ENCODE results near the gene DEPDC7.

The DEPDC7 gene

DNA sequence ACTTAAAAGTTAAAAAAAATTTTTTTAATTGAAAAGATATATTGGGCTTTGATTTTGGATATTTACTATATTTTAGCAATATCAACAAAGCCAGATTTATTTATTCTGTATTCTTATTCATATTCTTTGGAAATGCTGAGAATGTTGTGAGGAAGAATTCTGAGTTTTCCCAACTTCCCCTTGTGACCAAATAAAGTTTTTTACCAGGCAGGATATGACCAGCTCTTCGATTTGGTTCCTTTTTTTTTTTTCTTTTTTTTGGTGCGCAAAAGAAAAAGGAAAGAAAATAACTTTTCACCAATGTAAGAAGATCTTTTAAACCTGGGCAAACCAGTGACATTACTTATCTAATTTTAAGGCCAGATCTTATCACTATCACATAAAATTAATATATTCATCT is 36.6 kb downstream of the DEPDC7 start:
- H3K4me3 ChIP-seq (ENCODE audit: low read depth in 1 of 5, low read length in 5 of 5): no peak overlapping the region
- no peaks in the 10 kb centered on the region for H3K9me3 ChIP-seq (ENCODE audit: control insufficient read depth in 5 of 5, low read length in 5 of 5)
- no peaks in the 10 kb centered on the region for H3K27me3 ChIP-seq (ENCODE audit: control insufficient read depth in 5 of 5, insufficient read depth in 4 of 5, low read length in 5 of 5)
- H3K9ac ChIP-seq (ENCODE audit: low read length in 5 of 5): no peak overlapping the region
- peaks cover 0 to 4% (median 0%) of the 10 kb centered on the region in 5 donors for H3K4me1 ChIP-seq (ENCODE audit: control insufficient read depth in 5 of 5, insufficient read depth in 5 of 5, low read length in 5 of 5)
- H3K27ac ChIP-seq (ENCODE audit: low read depth, low read length): no peak overlapping the region
- H3K36me3 ChIP-seq (ENCODE audit: control insufficient read depth in 5 of 5, insufficient read depth in 5 of 5, low read length in 5 of 5): peaks cover 2 to 16% (median 5%) of the 10 kb centered on the region in 5 donors

DNA sequence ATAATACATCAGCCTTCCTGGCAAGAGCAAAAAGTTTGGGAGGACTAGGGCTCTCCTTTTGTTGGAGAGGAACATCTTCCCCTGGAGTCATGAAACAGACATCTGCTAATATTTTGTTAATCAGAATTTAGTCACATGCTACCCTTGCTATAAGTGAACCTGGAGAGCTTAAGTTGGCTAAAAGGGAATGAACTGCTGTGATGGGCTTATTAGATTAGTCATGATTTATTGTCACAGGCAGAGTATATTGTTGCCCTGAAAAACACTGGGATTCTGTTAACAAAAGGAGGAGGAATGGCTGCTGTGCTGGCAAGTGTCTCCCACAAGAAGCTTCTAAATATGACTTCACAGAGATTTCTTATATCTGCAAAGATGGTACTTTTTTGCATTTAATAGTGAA is 39.7 kb downstream of the DEPDC7 start:
- no peaks in the 10 kb centered on the region for H3K27me3 ChIP-seq (ENCODE audit: control insufficient read depth in 5 of 5, insufficient read depth in 4 of 5, low read length in 5 of 5)
- no peak overlapping the region for H3K27ac ChIP-seq (ENCODE audit: low read depth, low read length)
- H3K9ac ChIP-seq (ENCODE audit: low read length in 5 of 5): no peak overlapping the region
- H3K36me3 ChIP-seq (ENCODE audit: control insufficient read depth in 5 of 5, insufficient read depth in 5 of 5, low read length in 5 of 5): peaks cover 7 to 39% (median 26%) of the 10 kb centered on the region in 5 donors
- H3K4me3 ChIP-seq (ENCODE audit: low read depth in 1 of 5, low read length in 5 of 5): no peak overlapping the region
- H3K4me1 ChIP-seq (ENCODE audit: control insufficient read depth in 5 of 5, insufficient read depth in 5 of 5, low read length in 5 of 5): no peaks in the 10 kb centered on the region
- H3K9me3 ChIP-seq (ENCODE audit: control insufficient read depth in 5 of 5, low read length in 5 of 5): no peaks in the 10 kb centered on the region

DNA sequence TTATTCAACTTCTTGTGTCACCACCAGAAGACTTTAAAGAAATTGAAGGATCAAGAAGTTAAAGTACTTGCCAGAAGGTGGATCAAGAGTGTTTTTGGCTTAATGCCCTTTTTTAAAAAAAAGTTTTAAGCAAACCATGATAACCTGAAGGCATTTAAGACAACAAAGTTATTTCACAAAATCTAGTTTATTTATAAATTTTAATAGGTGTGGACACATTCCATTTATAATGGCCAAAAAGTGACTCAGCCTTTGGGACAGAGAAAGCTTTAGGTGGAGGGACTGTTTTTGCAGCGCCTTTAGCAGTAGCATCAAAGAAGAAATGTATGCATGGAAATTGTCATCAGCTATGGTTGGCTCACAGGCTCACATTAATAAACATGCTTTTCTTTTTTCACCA is 41.6 kb downstream of the DEPDC7 start:
- H3K9me3 ChIP-seq (ENCODE audit: control insufficient read depth in 5 of 5, low read length in 5 of 5): no peaks in the 10 kb centered on the region
- no peak overlapping the region for H3K4me3 ChIP-seq (ENCODE audit: low read depth in 1 of 5, low read length in 5 of 5)
- no peaks in the 10 kb centered on the region for H3K27me3 ChIP-seq (ENCODE audit: control insufficient read depth in 5 of 5, insufficient read depth in 4 of 5, low read length in 5 of 5)
- no peak overlapping the region for H3K27ac ChIP-seq (ENCODE audit: low read depth, low read length)
- H3K4me1 ChIP-seq (ENCODE audit: control insufficient read depth in 5 of 5, insufficient read depth in 5 of 5, low read length in 5 of 5): no peaks in the 10 kb centered on the region
- peaks cover 7 to 52% (median 37%) of the 10 kb centered on the region in 5 donors for H3K36me3 ChIP-seq (ENCODE audit: control insufficient read depth in 5 of 5, insufficient read depth in 5 of 5, low read length in 5 of 5)
- peak overlapping the region in 1 of 5 donors; percentile 30 for H3K9ac ChIP-seq (ENCODE audit: low read length in 5 of 5)

GRCh38 chr11:33059331-33060007 is 43.8 kb downstream of the DEPDC7 start:
- Histone ChIP-seq H3K9ac (ENCODE audit: low read length in 5 of 5) (no peak overlapping the region), H3K27ac (ENCODE audit: low read depth, low read length) (no peak overlapping the region), H3K4me1 (ENCODE audit: control insufficient read depth in 5 of 5, insufficient read depth in 5 of 5, low read length in 5 of 5) (peaks cover 0 to 8% (median 7%) of the 10 kb centered on the region in 5 donors), H3K36me3 (ENCODE audit: control insufficient read depth in 5 of 5, insufficient read depth in 5 of 5, low read length in 5 of 5) (peaks cover 7 to 62% (median 40%) of the 10 kb centered on the region in 5 donors), H3K4me3 (ENCODE audit: low read depth in 1 of 5, low read length in 5 of 5) (no peak overlapping the region), H3K27me3 (ENCODE audit: control insufficient read depth in 5 of 5, insufficient read depth in 4 of 5, low read length in 5 of 5) (no peaks in the 10 kb centered on the region), H3K9me3 (ENCODE audit: control insufficient read depth in 5 of 5, low read length in 5 of 5) (no peaks in the 10 kb centered on the region)

DNA sequence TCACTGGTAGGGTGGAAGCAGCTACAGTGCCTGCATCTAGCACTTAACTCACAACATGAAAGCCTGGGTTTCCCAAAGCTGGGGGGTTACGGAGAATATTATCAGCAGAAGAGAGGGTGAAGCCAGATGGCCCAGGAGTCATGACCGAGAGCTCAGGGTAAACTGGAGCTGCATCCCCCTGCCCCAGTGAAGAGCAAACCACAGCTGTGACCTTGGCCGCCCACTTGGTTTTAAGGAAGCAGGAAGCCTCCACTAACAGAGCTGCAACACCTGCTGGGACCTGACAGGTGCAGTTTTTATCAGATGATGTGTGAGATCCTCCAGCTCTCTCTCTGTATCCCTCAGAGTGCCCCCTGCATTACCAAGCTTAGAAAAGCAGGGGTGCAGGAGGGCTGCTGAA is 44.6 kb downstream of the DEPDC7 start:
- Histone ChIP-seq H3K36me3 (ENCODE audit: control insufficient read depth in 5 of 5, insufficient read depth in 5 of 5, low read length in 5 of 5) (peaks cover 7 to 61% (median 40%) of the 10 kb centered on the region in 5 donors), H3K4me1 (ENCODE audit: control insufficient read depth in 5 of 5, insufficient read depth in 5 of 5, low read length in 5 of 5) (peaks cover 0 to 15% (median 10%) of the 10 kb centered on the region in 5 donors), H3K9me3 (ENCODE audit: control insufficient read depth in 5 of 5, low read length in 5 of 5) (no peaks in the 10 kb centered on the region), H3K27me3 (ENCODE audit: control insufficient read depth in 5 of 5, insufficient read depth in 4 of 5, low read length in 5 of 5) (no peaks in the 10 kb centered on the region), H3K9ac (ENCODE audit: low read length in 5 of 5) (no peak overlapping the region), H3K27ac (ENCODE audit: low read depth, low read length) (no peak overlapping the region), H3K4me3 (ENCODE audit: low read depth in 1 of 5, low read length in 5 of 5) (no peak overlapping the region)

- Histone ChIP-seq H3K27ac (ENCODE audit: low read depth, low read length) (no peak overlapping the region), H3K36me3 (ENCODE audit: control insufficient read depth in 5 of 5, insufficient read depth in 5 of 5, low read length in 5 of 5) (peaks cover 11 to 73% (median 49%) of the 10 kb centered on the region in 5 donors), H3K9me3 (ENCODE audit: control insufficient read depth in 5 of 5, low read length in 5 of 5) (no peaks in the 10 kb centered on the region), H3K27me3 (ENCODE audit: control insufficient read depth in 5 of 5, insufficient read depth in 4 of 5, low read length in 5 of 5) (no peaks in the 10 kb centered on the region), H3K9ac (ENCODE audit: low read length in 5 of 5) (no peak overlapping the region), H3K4me1 (ENCODE audit: control insufficient read depth in 5 of 5, insufficient read depth in 5 of 5, low read length in 5 of 5) (peaks cover 0 to 15% (median 10%) of the 10 kb centered on the region in 5 donors), H3K4me3 (ENCODE audit: low read depth in 1 of 5, low read length in 5 of 5) (no peak overlapping the region)
Measured at GRCh38 chr11:33062137-33062536, 46.5 kb downstream of the DEPDC7 start.

DNA sequence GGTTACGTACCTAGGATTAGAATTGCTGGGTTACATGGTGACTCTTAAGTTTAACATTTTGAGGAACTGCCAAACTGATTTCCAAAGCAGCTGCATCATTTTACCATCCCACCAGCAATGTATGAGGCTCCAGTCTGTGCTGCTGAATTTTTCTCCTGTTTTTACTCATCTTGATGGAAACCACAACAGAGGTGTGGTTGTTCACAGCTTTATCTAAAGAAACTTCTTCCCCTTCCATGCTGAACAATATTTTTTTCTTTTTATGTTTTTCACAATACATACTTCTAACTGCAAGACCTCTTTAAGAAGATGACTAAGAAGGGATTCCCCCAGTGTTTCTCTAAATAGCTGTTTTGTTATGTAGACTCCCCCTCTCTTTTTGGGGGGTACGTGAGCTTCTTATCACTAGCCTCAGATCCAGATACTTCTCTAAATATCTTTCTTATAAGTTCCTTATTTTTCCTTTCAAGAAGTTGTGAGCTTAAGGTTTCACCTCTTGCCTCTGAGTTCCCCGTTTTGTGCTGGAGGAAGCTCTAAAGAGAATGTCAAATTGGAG is 47.7 kb downstream of the DEPDC7 start:
- H3K27me3 ChIP-seq (ENCODE audit: control insufficient read depth in 5 of 5, insufficient read depth in 4 of 5, low read length in 5 of 5): no peaks in the 10 kb centered on the region
- H3K4me3 ChIP-seq (ENCODE audit: low read depth in 1 of 5, low read length in 5 of 5): no peak overlapping the region
- H3K36me3 ChIP-seq (ENCODE audit: control insufficient read depth in 5 of 5, insufficient read depth in 5 of 5, low read length in 5 of 5): peaks cover 11 to 69% (median 52%) of the 10 kb centered on the region in 5 donors
- H3K9ac ChIP-seq (ENCODE audit: low read length in 5 of 5): no peak overlapping the region
- no peaks in the 10 kb centered on the region for H3K9me3 ChIP-seq (ENCODE audit: control insufficient read depth in 5 of 5, low read length in 5 of 5)
- peaks cover 0 to 15% (median 10%) of the 10 kb centered on the region in 5 donors for H3K4me1 ChIP-seq (ENCODE audit: control insufficient read depth in 5 of 5, insufficient read depth in 5 of 5, low read length in 5 of 5)
- no peak overlapping the region for H3K27ac ChIP-seq (ENCODE audit: low read depth, low read length)

DNA sequence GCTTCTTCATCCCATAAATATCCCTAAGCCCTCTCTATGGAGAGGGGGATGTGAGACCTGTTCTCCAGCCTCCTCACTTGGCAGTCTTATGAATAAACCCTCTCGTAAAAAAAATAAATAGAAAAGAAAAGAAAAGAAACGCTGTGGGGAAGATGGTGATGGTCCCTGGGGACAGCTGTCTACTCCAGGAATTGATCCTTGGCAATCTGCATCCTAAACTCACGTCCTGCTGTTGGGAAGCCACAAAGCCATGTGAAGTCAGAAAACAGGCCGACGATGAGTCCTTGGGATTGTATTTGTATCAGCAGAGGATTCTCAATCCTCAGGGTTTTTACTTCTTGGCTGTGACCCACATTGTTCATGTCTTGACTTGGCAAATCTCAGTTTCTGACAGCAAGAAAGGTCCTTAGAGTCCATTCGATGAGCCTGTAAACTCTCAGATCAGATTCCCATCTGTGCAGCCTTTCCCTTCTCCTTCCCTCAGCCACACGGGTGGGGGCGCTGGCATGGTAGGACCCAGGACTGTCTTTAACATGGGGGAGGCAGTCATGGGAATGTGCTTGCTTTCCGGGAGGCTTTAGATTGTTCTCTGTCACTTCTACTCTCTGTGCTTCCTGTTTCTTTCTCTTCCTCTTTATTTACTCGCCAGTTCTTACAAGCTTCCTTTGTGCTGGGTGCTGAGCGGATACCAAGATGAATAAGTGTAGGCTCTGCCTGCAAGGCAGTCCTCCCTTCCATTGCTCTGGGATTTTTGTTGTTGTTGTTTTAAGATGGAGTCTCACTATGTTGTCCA is 48.6 kb downstream of the DEPDC7 start:
- Histone ChIP-seq H3K9ac (ENCODE audit: low read length in 5 of 5) (no peak overlapping the region), H3K4me3 (ENCODE audit: low read depth in 1 of 5, low read length in 5 of 5) (no peak overlapping the region), H3K4me1 (ENCODE audit: control insufficient read depth in 5 of 5, insufficient read depth in 5 of 5, low read length in 5 of 5) (peaks cover 0 to 15% (median 10%) of the 10 kb centered on the region in 5 donors), H3K9me3 (ENCODE audit: control insufficient read depth in 5 of 5, low read length in 5 of 5) (no peaks in the 10 kb centered on the region), H3K27ac (ENCODE audit: low read depth, low read length) (no peak overlapping the region), H3K27me3 (ENCODE audit: control insufficient read depth in 5 of 5, insufficient read depth in 4 of 5, low read length in 5 of 5) (no peaks in the 10 kb centered on the region), H3K36me3 (ENCODE audit: control insufficient read depth in 5 of 5, insufficient read depth in 5 of 5, low read length in 5 of 5) (peaks cover 7 to 67% (median 52%) of the 10 kb centered on the region in 5 donors)

DNA sequence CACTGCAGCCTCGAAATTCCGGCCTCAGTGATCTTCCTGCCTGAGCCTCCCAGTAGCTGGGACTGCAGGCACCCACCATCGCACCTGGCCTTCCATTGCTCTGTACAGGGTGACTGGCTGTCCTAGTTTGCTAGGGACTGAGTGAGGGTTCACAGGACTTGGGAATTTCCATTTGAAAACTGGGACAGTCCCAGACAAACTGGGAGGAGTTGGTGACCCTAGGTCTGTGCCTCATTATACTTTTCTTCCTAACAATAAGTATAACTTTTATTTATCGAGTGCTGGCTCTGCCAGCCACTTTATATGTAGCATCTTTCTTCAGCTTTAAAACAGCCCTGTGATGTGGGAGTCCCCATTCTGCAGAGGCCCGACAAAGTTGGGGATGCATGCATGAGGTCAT is 49.2 kb downstream of the DEPDC7 start:
- Histone ChIP-seq H3K4me3 (ENCODE audit: low read depth in 1 of 5, low read length in 5 of 5) (no peak overlapping the region), H3K4me1 (ENCODE audit: control insufficient read depth in 5 of 5, insufficient read depth in 5 of 5, low read length in 5 of 5) (peaks cover 0 to 15% (median 10%) of the 10 kb centered on the region in 5 donors), H3K9ac (ENCODE audit: low read length in 5 of 5) (no peak overlapping the region), H3K36me3 (ENCODE audit: control insufficient read depth in 5 of 5, insufficient read depth in 5 of 5, low read length in 5 of 5) (peaks cover 4 to 66% (median 49%) of the 10 kb centered on the region in 5 donors), H3K27me3 (ENCODE audit: control insufficient read depth in 5 of 5, insufficient read depth in 4 of 5, low read length in 5 of 5) (no peaks in the 10 kb centered on the region), H3K27ac (ENCODE audit: low read depth, low read length) (no peak overlapping the region), H3K9me3 (ENCODE audit: control insufficient read depth in 5 of 5, low read length in 5 of 5) (no peaks in the 10 kb centered on the region)

Data from subcutaneous abdominal adipose tissue (tissue), 5 donors.